SK-N-SH (cell line): Measurements from ENCODE around the gene CEACAM20. TPM values are rescaled to one million over a fixed set of nuclear protein-coding genes. Genes with fewer than 3 reads are reported as not detected.

Experiments used
- CTCF ChIA-PET: fragments of 300-600, 350-600 bp; formaldehyde crosslinking; extraction: SDS; loops from one replicate; lab custom pipeline; 2021; lab: Yijun Ruan, JAX
- POLR2A ChIA-PET: fragments of 350-600 bp; sonication (Branson Sonifier 250); formaldehyde crosslinking; extraction: SDS; loops from one replicate; lab custom pipeline; 2020; ENCODE audit warnings: antibody characterized with exemption, inconsistent platforms; lab: Yijun Ruan, JAX
- DNase-seq: peaks from one replicate; pipeline ENCODE4 v3.0.0; 2012
- H2AFZ ChIP-seq: fragments of 200-600 bp; sonication (generic); 2 replicates; pipeline ENCODE4 v1.8.1; 2016; ENCODE audit warnings: antibody characterized with exemption, mild to moderate bottlenecking, low read depth
- H3F3A ChIP-seq: fragments of 200-600 bp; sonication (generic); replicated peaks from 2 replicates; pipeline ENCODE3; 2016; ENCODE audit warnings: antibody characterized with exemption, mild to moderate bottlenecking; ENCODE audit not compliant: insufficient read depth
- H3K27ac ChIP-seq, 2 experiments: fragments of 200-500 bp in 1 of 2; fragments of 200-600 bp in 1 of 2; sonication (Bioruptor generic) in 1 of 2; sonication (generic), shearing (Covaris generic) in 1 of 2; 2 replicates each; pipeline versions ENCODE4 v1.5.1 to v1.6.1; 2014 to 2016; ENCODE audit warnings: low read depth in 2 of 2, inconsistent platforms in 1 of 2, low read length in 1 of 2, mild to moderate bottlenecking in 1 of 2, mixed read lengths in 1 of 2
- H3K27me3 ChIP-seq: fragments of 200-600 bp; sonication (generic), shearing (Covaris generic); 2 replicates; pipeline ENCODE4 v1.6.1; 2016; ENCODE audit warnings: mixed run types; ENCODE audit not compliant: insufficient read depth
- H3K36me3 ChIP-seq, 2 experiments: fragments of 200-500 bp in 1 of 2; fragments of 200-600 bp in 1 of 2; sonication (Bioruptor generic) in 1 of 2; sonication (generic) in 1 of 2; replicated peaks in 1 of 2; 2 replicates each; pipeline versions ENCODE3 to v1.5.1; 2014 to 2016; ENCODE audit warnings: low read length in 1 of 2, mild to moderate bottlenecking in 1 of 2; ENCODE audit not compliant: insufficient read depth in 2 of 2, control insufficient read depth in 1 of 2
- H3K4me1 ChIP-seq, 2 experiments: fragments of 200-500 bp in 1 of 2; fragments of 200-600 bp in 1 of 2; sonication (Bioruptor generic) in 1 of 2; sonication (generic), shearing (Covaris generic) in 1 of 2; 2 replicates each; pipeline versions ENCODE4 v1.5.1 to v1.6.1; 2014 to 2016; ENCODE audit warnings: low read depth in 1 of 2, low read length in 1 of 2, mixed run types in 1 of 2; ENCODE audit not compliant: insufficient read depth in 2 of 2, control insufficient read depth in 1 of 2
- H3K4me2 ChIP-seq: fragments of 200-600 bp; sonication (generic), shearing (Covaris generic); 2 replicates; pipeline ENCODE4 v1.6.1; 2017; ENCODE audit warnings: mixed run types
- H3K4me3 ChIP-seq, 2 experiments: fragments of 200-500 bp in 1 of 2; fragments of 200-600 bp in 1 of 2; sonication (Bioruptor generic) in 1 of 2; sonication (generic), shearing (Covaris generic) in 1 of 2; 2 replicates each; pipeline versions ENCODE4 v1.5.1 to v1.8.1; 2014 to 2016; ENCODE audit warnings: low read depth in 2 of 2, inconsistent platforms in 1 of 2, low read length in 1 of 2, mild to moderate bottlenecking in 1 of 2, mixed read lengths in 1 of 2, moderate library complexity in 1 of 2
- H3K79me2 ChIP-seq: fragments of 200-600 bp; sonication (generic); 2 replicates; pipeline ENCODE4 v1.8.1; 2017; ENCODE audit warnings: mild to moderate bottlenecking; ENCODE audit not compliant: insufficient read depth
- H3K9ac ChIP-seq: fragments of 200-600 bp; sonication (generic); 2 replicates; pipeline ENCODE4 v1.6.1; 2017; ENCODE audit warnings: mixed run types
- H3K9me2 ChIP-seq: fragments of 200-600 bp; sonication (generic); 2 replicates; pipeline ENCODE4 v1.6.1; 2017; ENCODE audit warnings: mixed run types
- H3K9me3 ChIP-seq: fragments of 200-600 bp; sonication (generic); 2 replicates; pipeline ENCODE4 v1.6.1; 2017; ENCODE audit warnings: mixed run types, mild to moderate bottlenecking, moderate library complexity
- H4K20me1 ChIP-seq: fragments of 200-600 bp; sonication (generic); 2 replicates; pipeline ENCODE4 v1.6.1; 2017; ENCODE audit warnings: mild to moderate bottlenecking, mixed run types; ENCODE audit not compliant: insufficient read depth
- CHD2 ChIP-seq: fragments of 150-350 bp; IDR thresholded peaks from 2 replicates; pipeline ENCODE4 v1.6.1; 2018; ENCODE audit warnings: low read length; ENCODE audit not compliant: partially characterized antibody
- ELF1 ChIP-seq: IDR thresholded peaks from 2 replicates; pipeline ENCODE4 v1.4.0; 2012
- EP300 ChIP-seq, 2 experiments: IDR thresholded peaks; 2 replicates each; pipeline versions ENCODE4 v1.4.0 to v1.6.1; 2012; ENCODE audit warnings: borderline replicate concordance in 1 of 2, low read depth in 1 of 2, low read length in 1 of 2
- EZH2phosphoT487 ChIP-seq: fragments of 200-600 bp; sonication (generic); IDR thresholded peaks from 2 replicates; pipeline ENCODE4 v1.6.1; 2017; ENCODE audit warnings: low read depth, mixed run types, mild to moderate bottlenecking, antibody characterized with exemption, moderate library complexity, borderline replicate concordance
- FOSL2 ChIP-seq: IDR thresholded peaks from 2 replicates; pipeline ENCODE4 v1.4.0; 2012; ENCODE audit warnings: low read depth, mild to moderate bottlenecking, moderate library complexity, borderline replicate concordance
- FOXJ3 ChIP-seq: sonication (generic); formaldehyde crosslinking; IDR thresholded peaks from 2 replicates; pipeline ENCODE4 v1.5.1; 2020; ENCODE audit warnings: mild to moderate bottlenecking, missing genetic modification reagents
- GATA2 ChIP-seq: sonication (generic); formaldehyde crosslinking; IDR thresholded peaks from 2 replicates; pipeline ENCODE4 v1.5.0; 2020; ENCODE audit warnings: mild to moderate bottlenecking, missing genetic modification reagents
- IRF3 ChIP-seq: fragments of 150-350 bp; IDR thresholded peaks from 2 replicates; pipeline ENCODE4 v1.6.1; 2016; ENCODE audit warnings: mild to moderate bottlenecking, low read depth, low read length
- MAX ChIP-seq: IDR thresholded peaks from 2 replicates; pipeline ENCODE4 v1.4.0; 2012; ENCODE audit warnings: low read depth
- MEF2A ChIP-seq: IDR thresholded peaks from 2 replicates; pipeline ENCODE4 v1.4.0; 2012; ENCODE audit warnings: low read depth, borderline replicate concordance
- MXI1 ChIP-seq: IDR thresholded peaks from 2 replicates; pipeline ENCODE4 v1.6.1; 2012; ENCODE audit warnings: mild to moderate bottlenecking, low read depth, low read length, improper control_type of control experiment
- NFIC ChIP-seq: IDR thresholded peaks from 2 replicates; pipeline ENCODE4 v1.4.0; 2012; ENCODE audit warnings: borderline replicate concordance
- RAD21 ChIP-seq: IDR thresholded peaks from 2 replicates; pipeline ENCODE4 v1.6.1; 2012; ENCODE audit warnings: mild to moderate bottlenecking, low read length
- RXRA ChIP-seq: IDR thresholded peaks from 2 replicates; pipeline ENCODE4 v1.4.0; 2012; ENCODE audit warnings: low read depth, mild to moderate bottlenecking, borderline replicate concordance
- SMC3 ChIP-seq: IDR thresholded peaks from 2 replicates; pipeline ENCODE4 v1.6.1; 2012; ENCODE audit warnings: low read depth, low read length, improper control_type of control experiment
- TCF12 ChIP-seq: IDR thresholded peaks from 2 replicates; pipeline ENCODE4 v1.4.0; 2012
- USF1 ChIP-seq: IDR thresholded peaks from 2 replicates; pipeline ENCODE4 v1.4.0; 2012; ENCODE audit warnings: low read depth, borderline replicate concordance
- WGBS: methylation state at CpG from one replicate; pipeline ENCODE4 v1.1.6; 2017; ENCODE audit warnings: low lambda C conversion rate; 5-methylcytosine and 5-hydroxymethylcytosine counted together
- polyA plus RNA-seq, 3 experiments: library from polyadenylated mRNA; depleted of rRNA; stranded (reverse); fragments of >200 nt; gene quantifications; 2 replicates each; pipeline ENCODE4 v1.2.3, GENCODE V29; 2012

The CEACAM20 gene
- polyA plus RNA-seq, 1 of the 3 experiments (the other 2 are of a cell fraction) = not detected

- H3K4me2 ChIP-seq = no peak overlapping the region
Observed at GRCh38 chr19:44548736-44549135, 19.3 kb upstream of the CEACAM20 start.

GRCh38 chr19:44544031-44544430, 14.6 kb upstream of the CEACAM20 start:
- no peak overlapping the region for H3K27ac ChIP-seq
- no peak overlapping the region for H3K4me3 ChIP-seq
- H3F3A ChIP-seq = no peaks in the 10 kb centered on the region
- H2AFZ ChIP-seq = no peak overlapping the region
- no peaks in the 10 kb centered on the region for H3K79me2 ChIP-seq
- no peak overlapping the region for H3K4me2 ChIP-seq
- TF ChIP-seq ELF1 (no peak), NFIC (no peak), MEF2A (no peak), TCF12 (no peak), EP300 (IDR thresholded peaks at IDR 0.05; ENCODE audit: borderline replicate concordance in 1 of 2, low read depth in 1 of 2, low read length in 1 of 2) (no peak), SMC3 (no peak), RXRA (no peak), CHD2 (no peak), USF1 (no peak), IRF3 (no peak), FOXJ3 (no peak), GATA2 (CRISPR knock-in tag) (no peak), FOSL2 (no peak), RAD21 (no peak), MAX (no peak), MXI1 (no peak)
- H3K27me3 ChIP-seq = peaks cover 10% of the 10 kb centered on the region; the same call in 1 of the 2 replicates
- WGBS = 2% methylated on average over 2 of the region's 2 CpGs
- H3K9ac ChIP-seq = no peak overlapping the region
- no peaks in the 10 kb centered on the region for H4K20me1 ChIP-seq
- no peaks in the 10 kb centered on the region for H3K9me3 ChIP-seq
- CTCF ChIA-PET = no interaction called here
- no peak for DNase-seq
- H3K4me1 ChIP-seq = no peaks in the 10 kb centered on the region
- POLR2A ChIA-PET = no interaction called here
- H3K36me3 ChIP-seq = no peaks in the 10 kb centered on the region
- H3K9me2 ChIP-seq = no peaks in the 10 kb centered on the region

More at GRCh38 chr19:44548736-44549135, 19.3 kb upstream of the CEACAM20 start:
- H3K79me2 ChIP-seq = no peaks in the 10 kb centered on the region
- POLR2A ChIA-PET = no interaction called here
- no peaks in the 10 kb centered on the region for H3K9me2 ChIP-seq
- H3K27ac ChIP-seq = no peak overlapping the region
- DNase-seq = no peak
- no peaks in the 10 kb centered on the region for H4K20me1 ChIP-seq
- H3K27me3 ChIP-seq = peaks cover 9% of the 10 kb centered on the region; the same call in 1 of the 2 replicates
- H3F3A ChIP-seq = peaks cover 8% of the 10 kb centered on the region
- H3K4me1 ChIP-seq = no peaks in the 10 kb centered on the region
- H3K36me3 ChIP-seq = no peaks in the 10 kb centered on the region
- H3K9me3 ChIP-seq = no peaks in the 10 kb centered on the region
- H3K4me3 ChIP-seq = no peak overlapping the region
- WGBS = 6% methylated on average over 3 of the region's 4 CpGs
- no peak overlapping the region for H2AFZ ChIP-seq
- TF ChIP-seq EZH2phosphoT487 (no peak), MAX (no peak)
- CTCF ChIA-PET = interaction anchor here (2.2 kb wide), 1 partner anchor 22 kb away, joined by 7 read pairs; no protein-coding TSS in a partner anchor
- no peak overlapping the region for H3K9ac ChIP-seq
